Measurements from ENCODE around the gene PTGES.

The PTGES gene

DNA sequence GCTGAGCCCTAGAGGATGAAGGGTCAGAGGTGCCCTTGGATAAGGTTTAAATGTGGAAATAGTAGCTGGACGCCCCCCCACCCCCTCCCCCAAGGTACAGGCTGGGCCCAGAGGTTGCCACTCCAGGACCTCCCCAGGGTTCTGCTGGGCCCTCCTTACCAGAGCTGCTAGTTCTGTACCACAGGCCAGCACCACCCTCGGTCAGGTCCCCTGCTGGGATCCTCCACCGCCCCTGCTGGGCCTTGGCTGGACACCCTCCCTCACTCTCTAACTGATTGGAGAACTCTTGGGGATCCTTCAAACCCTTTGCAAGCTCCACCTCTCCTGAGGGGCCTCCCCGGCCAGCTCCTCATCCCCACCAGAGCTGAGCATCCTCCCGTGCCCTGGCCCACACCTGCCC, 34.9 kb downstream of the PTGES start:
- no peak for DNase-seq (ENCODE audit: low read depth)

- no peak for DNase-seq (ENCODE audit: low read depth)
Measured at GRCh38 chr9:129716091-129716490, 36.8 kb downstream of the PTGES start.

GRCh38 chr9:129714511-129715061, 38.3 kb downstream of the PTGES start:
- no peak for DNase-seq (ENCODE audit: low read depth)

DNA sequence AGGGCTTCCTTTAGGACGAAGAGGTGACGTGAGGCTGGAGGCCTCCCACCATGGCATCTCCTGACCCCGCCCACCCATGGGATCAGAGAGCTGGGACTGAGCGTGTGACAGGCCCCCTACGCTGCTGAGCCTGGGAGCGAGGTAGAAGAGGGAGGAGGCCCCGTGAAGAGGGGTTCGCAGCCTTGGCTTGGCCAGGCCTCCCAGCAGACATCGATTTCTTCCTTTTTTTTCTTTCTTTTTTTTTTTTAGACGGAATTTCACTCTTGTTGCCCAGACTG, 39.5 kb downstream of the PTGES start:
- DNase-seq (ENCODE audit: low read depth) = no peak

DNA sequence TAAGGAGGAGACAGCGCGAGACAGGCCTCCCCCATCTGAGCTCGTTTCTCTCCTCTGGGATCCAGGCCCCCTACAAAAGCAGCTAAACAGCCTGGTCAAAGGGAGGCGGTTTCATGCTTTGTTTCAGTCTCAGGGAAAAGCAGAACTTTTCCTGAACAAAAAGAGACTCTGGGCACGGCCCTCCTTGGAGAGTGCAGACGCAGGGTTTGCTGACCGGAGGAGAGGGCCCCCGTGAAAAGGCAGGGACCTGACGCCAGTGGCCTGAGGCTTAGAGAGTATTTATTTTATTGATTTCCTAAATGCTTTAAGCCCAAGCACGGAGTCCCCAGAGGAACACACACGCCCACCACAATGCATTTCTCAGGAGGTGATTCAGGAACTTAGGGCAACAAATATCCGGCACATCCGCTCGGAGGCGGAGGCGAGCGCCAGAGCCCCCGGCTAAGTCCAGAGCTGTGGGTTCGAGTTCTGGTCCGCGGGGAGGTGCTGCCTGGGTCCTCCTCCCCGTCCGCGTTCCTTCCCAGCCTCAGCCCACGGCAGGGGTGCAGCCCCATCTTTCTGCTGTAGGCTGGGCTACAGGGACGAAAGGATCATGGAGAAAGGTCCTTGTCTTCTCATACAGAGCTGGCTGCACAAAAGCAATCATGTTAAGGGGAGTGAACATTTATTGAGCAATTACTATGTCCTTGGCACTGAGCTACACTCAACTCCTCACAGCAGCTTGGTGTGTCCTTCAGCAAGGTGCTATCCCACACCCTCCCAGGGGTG, 40.0 kb downstream of the PTGES start:
- no peak for DNase-seq (ENCODE audit: low read depth)

DNA sequence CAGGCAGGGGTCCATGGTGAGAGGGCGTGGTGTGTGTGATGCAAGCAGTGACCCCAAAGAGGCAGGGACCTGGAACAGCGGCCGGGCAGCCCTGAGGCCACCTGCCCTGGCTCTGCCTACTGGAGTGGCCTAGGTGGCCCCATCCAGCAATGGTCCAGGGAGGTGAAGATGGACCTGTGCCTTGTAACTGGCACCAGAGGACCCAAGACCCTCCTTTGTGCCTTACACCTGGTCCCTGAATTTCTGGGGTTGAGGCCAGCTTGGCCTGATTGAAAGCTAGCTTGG, 42.7 kb downstream of the PTGES start:
- DNase-seq (ENCODE audit: low read depth) = no peak

DNA sequence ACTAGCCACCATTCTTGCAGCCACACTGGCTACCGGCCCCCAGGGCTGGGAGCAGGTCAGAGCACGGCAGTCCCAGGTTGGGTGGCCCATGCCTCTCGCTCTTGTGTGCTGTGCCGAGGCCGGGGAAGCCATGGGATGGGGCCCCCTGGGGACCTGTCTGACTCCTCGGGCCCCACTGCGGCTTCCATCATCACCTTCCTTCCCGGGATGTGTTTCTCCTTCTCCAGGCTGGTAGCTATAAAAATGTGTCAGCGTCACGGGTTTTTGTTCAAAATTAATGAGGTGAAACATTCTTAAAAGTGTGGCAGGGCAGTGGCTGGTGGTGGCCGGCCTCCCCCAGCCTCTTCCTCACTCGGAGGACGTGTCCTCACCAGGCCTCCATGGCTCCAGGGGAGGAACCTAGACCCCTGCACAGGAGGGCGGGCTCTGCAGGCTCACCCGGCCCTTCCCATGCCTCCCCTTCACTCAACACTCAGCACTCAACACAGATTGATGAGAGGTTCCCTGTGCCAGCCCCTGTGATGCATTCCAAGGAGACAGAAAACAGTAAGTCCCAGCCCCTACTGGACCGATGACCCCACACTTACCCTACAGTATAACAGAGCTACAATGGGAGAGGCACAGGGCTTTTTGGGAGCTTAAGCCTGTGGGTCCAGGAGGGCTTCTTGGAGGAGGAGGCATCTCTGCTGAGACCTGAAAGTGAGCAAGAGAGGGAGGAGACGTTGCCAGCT, 43.2 kb downstream of the PTGES start:
- DNase-seq (ENCODE audit: low read depth) = no peak

DNA sequence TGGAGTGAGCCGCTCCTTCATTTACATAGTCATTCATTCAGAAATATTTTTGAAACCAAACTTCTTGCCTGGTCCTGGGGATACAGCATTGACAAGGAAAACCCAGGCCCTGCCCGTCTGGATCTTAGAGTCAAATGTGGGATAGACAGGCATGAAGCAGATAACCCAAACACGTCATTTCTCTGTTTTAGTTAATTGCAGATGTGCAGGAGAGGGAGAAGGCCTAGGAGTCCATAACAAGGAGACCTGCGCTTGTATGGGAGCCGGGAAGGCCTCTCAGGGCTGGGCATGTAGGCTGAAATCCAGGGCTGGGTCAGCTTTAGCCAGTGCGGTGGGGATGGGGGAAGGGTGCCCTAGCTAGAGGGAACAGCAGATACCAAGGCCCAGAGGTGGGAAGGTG, 44.0 kb downstream of the PTGES start:
- DNase-seq (ENCODE audit: low read depth) = no peak

DNA sequence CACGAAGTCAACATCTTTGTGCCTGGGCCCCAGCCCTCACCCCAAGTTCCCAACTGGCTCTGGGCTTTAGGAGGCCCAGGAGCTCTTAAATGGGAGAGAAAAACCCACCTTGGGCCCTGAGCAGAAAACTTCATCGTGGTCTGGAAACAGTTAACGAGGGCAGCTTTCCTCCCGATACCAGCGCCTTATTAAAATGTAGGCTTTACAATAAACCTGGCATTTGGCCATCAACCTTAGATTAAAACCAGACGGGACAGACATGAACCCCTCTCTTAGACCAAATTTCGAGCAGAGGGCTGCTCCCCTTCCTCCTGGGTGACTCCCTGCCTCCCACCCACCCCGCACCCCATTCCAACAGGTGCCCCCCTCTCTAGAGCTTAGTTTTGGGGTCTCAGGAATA, 48.0 kb downstream of the PTGES start:
- DNase-seq (ENCODE audit: low read depth) = no peak

- DNase-seq (ENCODE audit: low read depth) = no peak
Measured at GRCh38 chr9:129703667-129704355, 49.0 kb downstream of the PTGES start.

GRCh38 chr9:129702589-129703520, 50.0 kb downstream of the PTGES start:
- DNase-seq (ENCODE audit: low read depth) = no peak

DNA sequence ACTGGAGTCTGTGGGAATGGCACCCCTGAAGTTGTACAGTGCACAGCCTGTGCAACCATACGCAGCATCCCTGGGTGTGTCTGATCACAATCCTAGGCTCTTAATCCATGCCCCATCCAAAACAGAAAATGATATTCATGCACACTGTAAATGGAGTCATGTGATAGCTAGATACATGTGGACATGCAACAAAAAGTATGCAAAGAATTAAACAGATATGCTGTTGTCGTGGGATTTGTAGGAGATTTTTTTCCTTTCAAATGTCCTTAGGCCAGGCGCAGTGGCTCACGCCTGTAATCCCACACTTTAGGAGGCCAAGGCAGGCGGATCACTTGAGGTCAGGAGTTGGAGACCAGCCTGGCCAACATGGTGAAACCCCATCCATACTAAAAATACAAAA, 51.3 kb downstream of the PTGES start:
- no peak for DNase-seq (ENCODE audit: low read depth)

- no peak for DNase-seq (ENCODE audit: low read depth)
Measured at GRCh38 chr9:129701054-129701453, 51.8 kb downstream of the PTGES start.

GRCh38 chr9:129698254-129698757, 54.5 kb downstream of the PTGES start:
- no peak for DNase-seq (ENCODE audit: low read depth)

GRCh38 chr9:129697656-129698253, 55.1 kb downstream of the PTGES start:
- DNase-seq (ENCODE audit: low read depth) = no peak

GRCh38 chr9:129696944-129697655, 55.7 kb downstream of the PTGES start:
- no peak for DNase-seq (ENCODE audit: low read depth)

DNA sequence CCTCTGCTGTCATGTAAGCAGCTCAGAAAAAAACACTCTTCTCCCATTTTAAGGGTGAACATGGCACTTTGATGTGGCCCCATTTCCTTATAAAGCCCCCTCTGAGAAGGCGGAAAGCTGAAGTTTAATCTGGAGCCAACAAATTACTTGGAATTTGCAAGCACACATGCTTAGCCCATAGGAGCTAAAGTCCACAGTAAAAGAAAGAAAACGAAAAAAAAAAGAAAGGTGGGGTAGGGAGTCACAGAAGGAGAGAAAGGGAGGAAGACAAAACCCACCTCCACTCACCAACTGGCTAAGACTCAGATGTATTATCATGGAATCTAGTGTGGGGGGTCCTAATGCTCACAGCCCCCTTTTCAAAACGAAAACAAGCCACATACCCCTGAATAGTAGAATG, 57.0 kb downstream of the PTGES start:
- no peak for DNase-seq (ENCODE audit: low read depth)

- DNase-seq (ENCODE audit: low read depth) = no peak
Measured at GRCh38 chr9:129694243-129694646, 58.6 kb downstream of the PTGES start.

DNA sequence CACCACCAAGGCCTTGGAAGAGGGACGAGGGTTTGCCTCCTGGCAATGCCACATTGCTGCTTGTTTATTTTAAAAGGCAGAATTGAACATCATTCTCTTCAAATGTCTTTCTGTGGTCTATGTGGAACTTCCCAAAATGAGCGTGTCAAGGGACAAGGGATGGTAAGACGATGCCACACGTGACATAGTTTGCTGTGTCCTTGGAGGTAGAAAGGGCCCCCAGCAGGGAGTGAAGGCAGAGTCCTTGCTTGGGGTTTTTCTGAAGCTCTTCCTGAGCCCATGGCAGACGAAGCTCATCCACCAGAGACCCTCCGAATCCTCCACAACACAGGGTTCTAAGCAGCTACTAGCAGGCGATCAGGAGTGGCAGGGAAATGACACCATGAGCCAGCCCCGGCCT, 59.1 kb downstream of the PTGES start:
- DNase-seq (ENCODE audit: low read depth) = no peak

DNA sequence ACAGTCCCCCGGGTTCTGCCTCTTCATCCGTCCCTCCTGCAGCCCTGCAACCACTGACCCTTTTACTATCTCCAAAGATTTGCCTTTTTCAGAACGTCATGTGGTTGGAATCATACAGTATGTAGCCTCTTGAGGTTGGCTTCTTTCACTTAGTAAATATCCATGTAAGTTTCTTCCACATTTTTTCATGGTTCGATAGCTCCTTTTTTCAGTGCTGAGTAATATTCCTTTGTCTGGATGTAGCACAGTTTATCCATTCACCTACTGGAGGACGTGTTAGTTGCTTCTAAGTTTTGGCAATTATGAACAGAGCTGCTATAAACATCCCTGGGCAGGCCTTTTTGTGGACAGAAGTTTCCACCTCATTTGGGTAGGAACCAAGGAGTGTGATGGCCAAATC, 60.3 kb downstream of the PTGES start:
- no peak for DNase-seq (ENCODE audit: low read depth)

All from CMK (cell line).